Thoracic aorta (tissue), 2 donors: ENCODE data around the gene UCHL1. TPM values are rescaled to one million over a fixed set of nuclear protein-coding genes. Genes with fewer than 3 reads are reported as not detected.

Source experiments
- ATAC-seq: fragments of 150-250 bp; one replicate; pipeline ENCODE4 v1.8.0; 2017; ENCODE audit warnings: low read depth; ENCODE audit not compliant: insufficient number of reproducible peaks, low FRiP score
- DNase-seq: peaks from one replicate; pipeline ENCODE4 v3.0.0-alpha.2; 2020; ENCODE audit warnings: low spot score
- H3K27ac ChIP-seq, 2 donors: fragments of 200-600 bp; sonication (generic); 1 replicate in 1 of 2; 2 replicates in 1 of 2; pipeline ENCODE4 v1.5.1; 2016; ENCODE audit warnings: mild to moderate bottlenecking in 2 of 2, moderate library complexity in 2 of 2
- H3K27me3 ChIP-seq: fragments of 200-600 bp; sonication (generic); replicated peaks from 2 replicates; pipeline ENCODE4 v1.6.0; 2016; ENCODE audit warnings: mild to moderate bottlenecking; ENCODE audit not compliant: insufficient read depth
- H3K36me3 ChIP-seq: fragments of 200-600 bp; sonication (generic); one replicate; pipeline ENCODE4 v1.5.1; 2016
- H3K4me1 ChIP-seq, 2 donors: fragments of 200-600 bp; sonication (generic); 1 replicate in 1 of 2; 2 replicates in 1 of 2; pipeline versions ENCODE4 v1.5.1 to v1.6.0; 2016; ENCODE audit warnings: low read depth in 2 of 2, mild to moderate bottlenecking in 1 of 2; ENCODE audit not compliant: control insufficient read depth in 1 of 2
- H3K4me3 ChIP-seq: fragments of 200-600 bp; sonication (generic); 2 replicates; pipeline ENCODE4 v1.5.1; 2016; ENCODE audit warnings: mild to moderate bottlenecking
- H3K9me3 ChIP-seq: fragments of 200-600 bp; sonication (generic); 2 replicates; pipeline ENCODE4 v1.5.1; 2016
- total RNA-seq, 2 donors: library from RNA; depleted of rRNA; stranded (reverse); fragments of >200 nt; gene quantifications; one replicate each; pipeline versions ENCODE4 v1.1.0 to v1.2.3, GENCODE V29; 2016
- TF ChIP-seq, protein P1 (sequence below): fragments of 200-600 bp; sonication (generic); IDR thresholded peaks from one replicate; pipeline ENCODE4 v1.5.1; 2019; ENCODE audit warnings: antibody characterized with exemption

UCHL1 gene
- 100 to 1,000 TPM in 1 of 2 donors, 10 to 100 TPM in 1; 64.7 to 146 TPM for total RNA-seq

DNA sequence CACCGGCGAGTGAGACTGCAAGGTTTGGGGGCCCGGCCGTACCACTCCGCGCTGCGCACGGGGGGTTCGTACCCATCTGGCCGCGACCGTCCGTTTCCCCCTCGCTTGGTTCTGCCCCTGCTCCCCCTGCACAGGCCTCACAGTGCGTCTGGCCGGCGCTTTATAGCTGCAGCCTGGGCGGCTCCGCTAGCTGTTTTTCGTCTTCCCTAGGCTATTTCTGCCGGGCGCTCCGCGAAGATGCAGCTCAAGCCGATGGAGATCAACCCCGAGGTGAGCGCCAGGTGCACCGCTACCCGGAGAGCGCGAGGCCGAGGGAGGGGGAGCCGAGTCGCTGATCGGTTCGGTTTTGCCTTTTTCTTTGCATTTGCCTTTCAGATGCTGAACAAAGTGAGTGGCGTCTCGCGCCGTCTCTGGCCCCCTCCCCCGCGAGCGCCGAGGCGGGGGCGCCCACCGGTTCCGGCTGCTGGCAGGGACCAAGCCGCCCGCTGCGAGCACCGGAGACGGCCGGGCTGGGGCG, at the start of gene UCHL1:
UCHL1 (plus strand) TSS at position 189 of the 517 bp plus-strand sequence; CDS start at position 238, 49 bp downstream.
- Histone ChIP-seq H3K9me3 (no peaks in the 10 kb centered on the region), H3K4me1 (peaks cover 0 to 23% of the 10 kb centered on the region in 2 donors), H3K27ac (no peak within 1 kb of the TSS), H3K27me3 (no peaks in the 10 kb centered on the region), H3K4me3 (peak within 1 kb of the TSS; percentile 77), H3K36me3 (no peaks in the 10 kb centered on the region)
- no peak for DNase-seq
- ATAC-seq = no peak
- TF ChIP-seq, protein P1, sequence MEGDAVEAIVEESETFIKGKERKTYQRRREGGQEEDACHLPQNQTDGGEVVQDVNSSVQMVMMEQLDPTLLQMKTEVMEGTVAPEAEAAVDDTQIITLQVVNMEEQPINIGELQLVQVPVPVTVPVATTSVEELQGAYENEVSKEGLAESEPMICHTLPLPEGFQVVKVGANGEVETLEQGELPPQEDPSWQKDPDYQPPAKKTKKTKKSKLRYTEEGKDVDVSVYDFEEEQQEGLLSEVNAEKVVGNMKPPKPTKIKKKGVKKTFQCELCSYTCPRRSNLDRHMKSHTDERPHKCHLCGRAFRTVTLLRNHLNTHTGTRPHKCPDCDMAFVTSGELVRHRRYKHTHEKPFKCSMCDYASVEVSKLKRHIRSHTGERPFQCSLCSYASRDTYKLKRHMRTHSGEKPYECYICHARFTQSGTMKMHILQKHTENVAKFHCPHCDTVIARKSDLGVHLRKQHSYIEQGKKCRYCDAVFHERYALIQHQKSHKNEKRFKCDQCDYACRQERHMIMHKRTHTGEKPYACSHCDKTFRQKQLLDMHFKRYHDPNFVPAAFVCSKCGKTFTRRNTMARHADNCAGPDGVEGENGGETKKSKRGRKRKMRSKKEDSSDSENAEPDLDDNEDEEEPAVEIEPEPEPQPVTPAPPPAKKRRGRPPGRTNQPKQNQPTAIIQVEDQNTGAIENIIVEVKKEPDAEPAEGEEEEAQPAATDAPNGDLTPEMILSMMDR = no peak

DNA sequence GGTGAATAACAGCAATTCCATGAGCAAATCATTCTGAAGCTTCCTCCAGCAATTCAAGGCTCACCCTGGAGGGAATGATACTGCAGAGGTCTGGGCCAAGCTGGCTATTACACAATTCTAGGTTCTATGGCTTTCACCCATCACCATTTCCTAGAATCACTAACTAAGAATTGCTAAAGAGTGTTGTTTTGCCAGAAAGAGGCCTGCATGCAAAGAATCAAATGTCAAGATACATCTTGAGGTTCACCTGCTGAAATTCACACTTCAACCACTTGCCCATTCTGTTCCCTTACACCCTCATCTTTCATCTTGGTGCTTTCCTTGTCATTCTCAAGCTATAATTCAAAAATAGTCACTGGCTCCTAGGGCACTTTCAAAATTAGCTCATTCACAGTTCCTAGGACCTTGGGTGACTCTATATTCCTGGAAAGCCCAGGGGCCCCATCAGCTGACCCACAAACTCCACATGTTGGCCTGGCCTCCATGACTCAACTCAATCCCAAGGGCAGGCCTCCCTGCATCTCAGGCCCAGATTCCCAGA, 49.4 kb upstream of the UCHL1 start:
- no peak for ATAC-seq
- peaks cover 36 to 87% of the 10 kb centered on the region in 2 donors for H3K4me1 ChIP-seq

DNA sequence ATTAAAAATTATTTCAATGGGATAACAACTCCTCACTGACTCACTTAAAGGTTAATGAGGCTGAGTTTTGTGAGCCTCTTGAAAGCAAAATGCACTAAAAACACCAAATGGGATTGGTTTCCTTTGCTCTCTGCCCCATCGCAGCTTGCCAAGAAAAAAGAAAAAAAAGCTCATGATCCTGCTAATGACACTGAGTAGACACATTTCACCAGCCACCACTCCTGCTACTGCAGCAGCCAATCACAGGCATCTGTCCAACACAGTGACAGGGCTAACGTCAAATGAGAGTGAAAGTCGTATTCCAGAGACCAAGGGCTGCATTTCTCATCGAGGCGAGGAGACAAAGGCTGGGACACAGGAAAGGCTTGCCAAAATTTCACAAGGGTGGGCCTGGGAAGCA, 47.5 kb upstream of the UCHL1 start:
- ATAC-seq = no peak
- H3K36me3 ChIP-seq = no peaks in the 10 kb centered on the region
- peak overlapping the region; percentile 13 for H3K4me3 ChIP-seq
- H3K9me3 ChIP-seq = no peaks in the 10 kb centered on the region
- DNase-seq = no peak
- H3K27ac ChIP-seq = peak overlapping the region in 1 of 2 donors; percentile 56
- no peaks in the 10 kb centered on the region for H3K27me3 ChIP-seq
- TF ChIP-seq, protein P1 = no peak
- peaks cover 26 to 68% of the 10 kb centered on the region in 2 donors for H3K4me1 ChIP-seq

More for the DNA sequence above, 49.4 kb upstream of the UCHL1 start:
- H3K9me3 ChIP-seq = no peaks in the 10 kb centered on the region
- H3K27ac ChIP-seq = no peak overlapping the region
- no peak for DNase-seq
- H3K27me3 ChIP-seq = no peaks in the 10 kb centered on the region
- no peak overlapping the region for H3K4me3 ChIP-seq
- no peaks in the 10 kb centered on the region for H3K36me3 ChIP-seq
- TF ChIP-seq, protein P1 = no peak

DNA sequence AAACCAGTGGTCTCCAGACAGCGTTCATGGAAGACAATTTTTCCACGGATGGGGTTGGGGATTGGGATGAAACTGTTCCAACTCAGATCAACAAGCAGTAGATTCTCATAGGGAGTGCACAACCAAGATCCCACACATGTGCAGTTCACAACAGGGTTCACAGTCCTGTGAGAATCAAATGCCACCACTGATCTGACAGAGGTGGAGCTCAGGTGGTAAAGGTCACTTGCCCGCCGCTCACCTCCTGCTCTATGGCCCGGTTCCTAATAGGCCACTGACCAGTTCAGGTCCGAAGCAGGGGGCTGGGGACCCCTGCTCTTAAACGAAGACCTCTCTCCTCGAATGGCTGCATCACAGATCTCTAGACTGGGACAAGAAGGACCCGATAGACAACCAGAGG, 46.8 kb upstream of the UCHL1 start:
- ATAC-seq = no peak
- Histone ChIP-seq H3K4me1 (peaks cover 21 to 61% of the 10 kb centered on the region in 2 donors), H3K4me3 (no peak overlapping the region), H3K9me3 (no peaks in the 10 kb centered on the region), H3K27ac (peak overlapping the region in 1 of 2 donors; percentile 56), H3K27me3 (no peaks in the 10 kb centered on the region), H3K36me3 (no peaks in the 10 kb centered on the region)
- DNase-seq = no peak
- TF ChIP-seq, protein P1 = no peak

DNA sequence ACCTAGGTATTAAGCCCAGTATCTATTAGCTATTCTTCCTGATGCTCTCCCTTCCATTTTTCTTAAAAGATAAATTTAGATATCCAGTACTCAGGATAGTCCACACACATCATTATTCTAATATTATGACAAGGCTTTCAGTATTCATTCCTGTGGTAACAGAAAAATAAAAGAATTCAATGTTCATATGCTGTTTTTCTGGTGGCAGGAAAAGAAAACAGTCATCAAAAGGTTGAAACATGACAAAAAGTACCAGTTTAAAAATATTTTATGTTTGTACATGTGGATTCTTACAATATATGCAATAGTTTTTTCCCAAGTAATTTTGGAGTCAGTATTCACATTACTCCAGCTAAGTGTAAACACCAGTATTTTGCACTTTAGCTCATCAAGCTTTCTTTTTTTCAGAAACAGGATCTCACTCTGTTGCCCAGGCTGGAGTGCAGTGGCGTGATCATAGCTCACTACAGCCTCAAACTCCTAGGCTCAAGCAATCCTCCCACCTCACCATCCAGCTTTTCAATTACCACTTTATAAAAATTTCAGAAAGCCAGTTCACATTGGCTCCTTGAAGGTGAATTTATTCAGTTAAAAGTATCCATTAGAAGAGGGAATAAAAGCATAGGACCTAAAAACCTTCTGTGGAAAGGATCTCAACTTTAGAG, 44.6 kb upstream of the UCHL1 start:
- TF ChIP-seq, protein P1 = no peak
- Histone ChIP-seq H3K4me3 (peak overlapping the region; percentile 95), H3K36me3 (no peaks in the 10 kb centered on the region), H3K27ac (no peak overlapping the region), H3K27me3 (no peaks in the 10 kb centered on the region), H3K4me1 (peaks cover 22 to 51% of the 10 kb centered on the region in 2 donors), H3K9me3 (no peaks in the 10 kb centered on the region)
- DNase-seq (no peak), ATAC-seq (no peak)
